Ovary (tissue), 3 donors: Measurements from ENCODE around the gene THSD8.

Experiments
- CTCF ChIP-seq, 3 donors: fragments of 450-650 bp in 2 of 3; fragments of 200-600 bp in 1 of 3; IDR thresholded peaks; one replicate each; pipeline versions ENCODE4 v1.5.1 to v1.8.0; 2016 to 2022; ENCODE audit warnings: antibody characterized with exemption in 3 of 3, mild to moderate bottlenecking in 1 of 3
- POLR2A ChIP-seq: fragments of 450-650 bp; IDR thresholded peaks from one replicate; pipeline ENCODE4 v1.6.1; 2017; ENCODE audit warnings: antibody characterized with exemption, mild to moderate bottlenecking, moderate library complexity
- donor health status: DM: no; HTN: no; CAD: no.

- TF ChIP-seq CTCF (IDR thresholded peaks at IDR 0.05) (no peak), POLR2A (no peak)
Measured at GRCh38 chr19:12843999-12844732, 42.3 kb downstream of the THSD8 start.
